Astrocyte of the cerebellum (primary cell): ENCODE results near the gene CFAP43.
"Not testable (repeated sequence)": the region's sequence is repeated elsewhere in the genome, so short reads cannot be mapped to it uniquely, and the experiment has no call there.

ENCODE experiments used
- DNase-seq: peaks from one replicate; pipeline ENCODE4 v3.0.0-alpha.2; 2011; ENCODE audit warnings: low read depth
- H3K4me3 ChIP-seq: 2 replicates; pipeline ENCODE4 v1.5.1; 2011; ENCODE audit warnings: mild to moderate bottlenecking, low read depth, low read length, moderate library complexity
- CTCF ChIP-seq: IDR thresholded peaks from 2 replicates; pipeline ENCODE4 v1.5.1; 2012; ENCODE audit warnings: low read length, low read depth, moderate library complexity, mild to moderate bottlenecking; ENCODE audit errors: missing control alignments
- in situ Hi-C: cut with HindIII; loops from 2 replicates; pipeline ENCODE4 v1.10.0; 2017; ENCODE audit warnings: low sequenced_read_pairs

The CFAP43 gene

GRCh38 chr10:104251443-104251842 is 19.3 kb upstream of the CFAP43 start:
- TF ChIP-seq CTCF, result no peak
- no peak overlapping the region for H3K4me3 ChIP-seq
- DNase-seq, result no peak
- in situ Hi-C loops, result no loop called here

- DNase-seq, result no peak
- no peak for TF ChIP-seq CTCF
- in situ Hi-C loops, result no loop called here
- H3K4me3 ChIP-seq, result no peak overlapping the region
These were observed 18.2 kb upstream of the CFAP43 start for GRCh38 chr10:104250371-104250770.

GRCh38 chr10:104248931-104249330 is 16.8 kb upstream of the CFAP43 start:
- in situ Hi-C loops, result not testable (repeated sequence)

GRCh38 chr10:104247513-104248146 is 15.5 kb upstream of the CFAP43 start:
- no peak for TF ChIP-seq CTCF
- no peak for DNase-seq
- no peak overlapping the region for H3K4me3 ChIP-seq
- in situ Hi-C loops, result no loop called here

More at GRCh38 chr10:104248931-104249330, 16.8 kb upstream of the CFAP43 start:
- H3K4me3 ChIP-seq, DNase-seq: not testable (repeated sequence)

- no peak for DNase-seq
- in situ Hi-C loops, result no loop called here
These were observed 14.8 kb upstream of the CFAP43 start for GRCh38 chr10:104246976-104247375.

DNA sequence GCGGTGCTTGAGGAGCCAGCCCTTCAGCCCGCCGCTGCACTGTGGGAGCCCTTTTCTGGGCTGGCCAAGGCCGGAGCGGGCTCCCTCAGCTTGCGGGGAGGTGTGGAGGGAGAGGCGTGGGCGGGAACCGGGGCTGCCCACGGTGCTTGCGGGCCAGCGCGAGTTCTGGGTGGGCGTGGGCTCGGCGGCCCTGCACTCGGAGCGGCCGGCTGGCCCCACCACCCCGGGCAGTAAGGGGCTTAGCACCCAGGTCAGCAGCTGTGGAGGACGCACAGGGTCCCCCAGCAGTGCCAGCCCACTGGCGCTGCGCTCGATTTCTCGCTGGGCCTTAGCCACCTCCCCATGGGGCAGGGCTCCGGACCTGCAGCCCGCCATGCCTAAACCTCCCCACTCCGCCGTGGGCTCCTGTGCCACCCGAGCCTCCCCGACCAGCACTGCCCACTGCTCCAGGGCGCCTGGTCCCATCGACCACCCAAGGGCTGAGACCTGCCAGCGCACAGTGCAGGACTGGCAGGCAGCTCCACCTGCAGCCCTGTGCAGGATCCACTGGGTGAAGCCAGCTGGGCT is 13.0 kb upstream of the CFAP43 start:
- no peak overlapping the region for H3K4me3 ChIP-seq
- DNase-seq, result no peak
- in situ Hi-C loops, result no loop called here
- TF ChIP-seq CTCF, result no peak

More at GRCh38 chr10:104246976-104247375, 14.8 kb upstream of the CFAP43 start:
- no peak overlapping the region for H3K4me3 ChIP-seq
- TF ChIP-seq CTCF, result no peak

DNA sequence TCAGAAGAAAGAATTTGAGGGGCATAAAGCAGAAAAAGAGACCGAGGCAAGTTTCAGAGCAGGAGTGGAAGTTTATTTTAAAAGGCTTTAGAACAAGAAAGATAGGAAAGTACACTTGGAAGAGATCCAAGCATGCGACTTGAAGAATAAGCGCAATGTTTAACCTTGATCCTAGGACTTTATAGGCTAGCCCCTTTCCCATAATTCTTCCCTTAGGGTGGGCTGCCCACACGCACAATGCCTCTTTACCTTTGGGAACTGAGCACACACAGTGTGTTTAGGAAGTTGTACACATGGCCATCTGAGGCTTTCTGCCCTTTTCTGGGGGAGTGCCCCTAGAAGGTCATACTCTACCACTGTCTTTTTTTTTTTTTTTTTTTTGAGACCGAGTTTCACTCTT is 11.3 kb upstream of the CFAP43 start:
- no peak for TF ChIP-seq CTCF
- DNase-seq, result no peak
- in situ Hi-C loops, result no loop called here
- no peak overlapping the region for H3K4me3 ChIP-seq

- in situ Hi-C loops, H3K4me3 ChIP-seq, DNase-seq: not testable (repeated sequence)
These were observed 10.8 kb upstream of the CFAP43 start for GRCh38 chr10:104243009-104243408.
